DND-41 (cell line): ENCODE measurements around the gene ERBB4.
"Not testable (repeated sequence)": the region's sequence is repeated elsewhere in the genome, so short reads cannot be mapped to it uniquely, and the experiment has no call there.

Experiments used
- ATAC-seq: fragments of 200-7000 bp; cut with Tn5 transposase; 3 replicates; pipeline ENCODE4 v1.9.1; 2021; ENCODE audit warnings: low read depth; ENCODE audit not compliant: insufficient read depth
- DNase-seq: peaks from one replicate; pipeline ENCODE4 v3.0.0-alpha.2; 2020
- H2AFZ ChIP-seq: 2 replicates; pipeline ENCODE4 v1.6.0; 2012; ENCODE audit warnings: low read depth, low read length
- H3K27ac ChIP-seq: 2 replicates; pipeline ENCODE4 v1.5.1; 2012; ENCODE audit warnings: low read length, inconsistent platforms
- H3K27me3 ChIP-seq: fragments of 200-600 bp; sonication (generic); 2 replicates; pipeline ENCODE4 v1.6.0; 2012; ENCODE audit warnings: low read length, mild to moderate bottlenecking, inconsistent platforms; ENCODE audit not compliant: insufficient read depth, poor library complexity
- H3K36me3 ChIP-seq: 2 replicates; pipeline ENCODE4 v1.5.1; 2012; ENCODE audit warnings: low read length, inconsistent platforms; ENCODE audit not compliant: insufficient read depth
- H3K4me1 ChIP-seq: 2 replicates; pipeline ENCODE4 v1.5.1; 2012; ENCODE audit warnings: mild to moderate bottlenecking, low read length; ENCODE audit not compliant: insufficient read depth
- H3K4me2 ChIP-seq: 2 replicates; pipeline ENCODE4 v1.6.0; 2012; ENCODE audit warnings: mild to moderate bottlenecking, moderate library complexity, low read length, inconsistent platforms; ENCODE audit not compliant: insufficient read depth
- H3K4me3 ChIP-seq, 2 experiments: fragments of 200-600 bp in 1 of 2; shearing (Covaris generic) in 1 of 2; 2 replicates each; pipeline ENCODE4 v1.5.1; 2012 to 2016; ENCODE audit warnings: inconsistent platforms in 2 of 2, low read length in 2 of 2, mild to moderate bottlenecking in 2 of 2, low read depth in 1 of 2, moderate library complexity in 1 of 2
- H3K79me2 ChIP-seq: 2 replicates; pipeline ENCODE4 v1.6.0; 2012; ENCODE audit warnings: low read length, inconsistent platforms; ENCODE audit not compliant: insufficient read depth
- H3K9ac ChIP-seq: 2 replicates; pipeline ENCODE4 v1.6.0; 2012; ENCODE audit warnings: low read depth, mild to moderate bottlenecking, inconsistent platforms, low read length, moderate library complexity
- H3K9me3 ChIP-seq: 2 replicates; pipeline ENCODE4 v1.5.1; 2012; ENCODE audit warnings: low read length, moderate library complexity, mild to moderate bottlenecking, inconsistent platforms; ENCODE audit not compliant: insufficient read depth, severe bottlenecking
- H4K20me1 ChIP-seq: 2 replicates; pipeline ENCODE4 v1.6.0; 2012; ENCODE audit warnings: low read length; ENCODE audit not compliant: insufficient read depth
- CTCF ChIP-seq: IDR thresholded peaks from 2 replicates; pipeline ENCODE4 v1.5.1; 2012; ENCODE audit warnings: borderline replicate concordance, low read length, moderate library complexity, mild to moderate bottlenecking; ENCODE audit not compliant: poor library complexity, severe bottlenecking; ENCODE audit errors: extremely low read depth
- EZH2 ChIP-seq: IDR thresholded peaks from 3 replicates; pipeline ENCODE4 v1.6.1; 2012; ENCODE audit warnings: borderline replicate concordance, low read depth, mild to moderate bottlenecking, moderate library complexity, low read length, inconsistent platforms; ENCODE audit not compliant: severe bottlenecking

Gene ERBB4

GRCh38 chr2:211724933-211725332 is 813.7 kb downstream of the ERBB4 start:
- TF ChIP-seq EZH2 (no peak), CTCF (no peak)
- Histone ChIP-seq H3K9me3 (no peaks in the 10 kb centered on the region), H3K36me3 (no peaks in the 10 kb centered on the region), H2AFZ (no peak overlapping the region), H3K4me2 (no peak overlapping the region), H3K9ac (no peak overlapping the region), H3K4me3 (no peak overlapping the region), H3K79me2 (no peaks in the 10 kb centered on the region), H3K27ac (no peak overlapping the region), H3K27me3 (no peaks in the 10 kb centered on the region), H3K4me1 (no peaks in the 10 kb centered on the region), H4K20me1 (no peaks in the 10 kb centered on the region)
- DNase-seq (no peak), ATAC-seq (no peak)

GRCh38 chr2:211723398-211723797 is 815.2 kb downstream of the ERBB4 start:
- TF ChIP-seq CTCF: no peak
- no peak for TF ChIP-seq EZH2
- no peak overlapping the region for H3K4me2 ChIP-seq
- H3K9ac ChIP-seq: no peak overlapping the region
- H3K79me2 ChIP-seq: no peaks in the 10 kb centered on the region
- no peak overlapping the region for H3K4me3 ChIP-seq
- ATAC-seq (no peak), DNase-seq (no peak)
- no peak overlapping the region for H2AFZ ChIP-seq
- no peaks in the 10 kb centered on the region for H3K36me3 ChIP-seq
- H3K27me3 ChIP-seq: no peaks in the 10 kb centered on the region
- no peaks in the 10 kb centered on the region for H4K20me1 ChIP-seq
- no peak overlapping the region for H3K27ac ChIP-seq
- no peaks in the 10 kb centered on the region for H3K4me1 ChIP-seq
- no peaks in the 10 kb centered on the region for H3K9me3 ChIP-seq

GRCh38 chr2:211722928-211723327 is 815.7 kb downstream of the ERBB4 start:
- ATAC-seq: no peak
- no peak overlapping the region for H2AFZ ChIP-seq
- TF ChIP-seq CTCF (no peak), EZH2 (no peak)

GRCh38 chr2:211721874-211722273 is 816.7 kb downstream of the ERBB4 start:
- H3K4me2 ChIP-seq, DNase-seq, H3K4me3 ChIP-seq, H3K9ac ChIP-seq, H2AFZ ChIP-seq, H3K27me3 ChIP-seq, H3K4me1 ChIP-seq, H3K27ac ChIP-seq, H3K36me3 ChIP-seq, H3K9me3 ChIP-seq, H4K20me1 ChIP-seq, ATAC-seq, H3K79me2 ChIP-seq: not testable (repeated sequence)

More at GRCh38 chr2:211722928-211723327, 815.7 kb downstream of the ERBB4 start:
- Histone ChIP-seq H3K27ac (no peak overlapping the region), H3K36me3 (no peaks in the 10 kb centered on the region), H3K27me3 (no peaks in the 10 kb centered on the region), H3K4me2 (no peak overlapping the region), H3K4me1 (no peaks in the 10 kb centered on the region), H3K79me2 (no peaks in the 10 kb centered on the region), H4K20me1 (no peaks in the 10 kb centered on the region), H3K9me3 (no peaks in the 10 kb centered on the region), H3K9ac (no peak overlapping the region), H3K4me3 (no peak overlapping the region)
- no peak for DNase-seq
